Limb (tissue), 2 donors: ENCODE data around the gene FGF18.
"Not testable (repeated sequence)": the region's sequence is repeated elsewhere in the genome, so short reads cannot be mapped to it uniquely, and the experiment has no call there.

Experiments used
- DNase-seq, 2 donors: peaks; one replicate each; pipeline ENCODE4 v3.0.0-alpha.2; 2016; ENCODE audit errors: extremely low spot score in 2 of 2

FGF18 gene

GRCh38 chr5:171400169-171400568 lies 19.3 kb upstream of the FGF18 start:
- no peak for DNase-seq

- no peak for DNase-seq
Measured at GRCh38 chr5:171401167-171401947, 18.1 kb upstream of the FGF18 start.

- DNase-seq: not testable (repeated sequence)
Measured at GRCh38 chr5:171402751-171403150, 16.7 kb upstream of the FGF18 start.

- DNase-seq: no peak
Measured at GRCh38 chr5:171405615-171406014, 13.8 kb upstream of the FGF18 start.

- DNase-seq: no peak
Measured at GRCh38 chr5:171407234-171407633, 12.2 kb upstream of the FGF18 start.

GRCh38 chr5:171409164-171410136 lies 10.0 kb upstream of the FGF18 start:
- DNase-seq: no peak

GRCh38 chr5:171410181-171410580 lies 9.3 kb upstream of the FGF18 start:
- DNase-seq: no peak

- DNase-seq: no peak
Measured at GRCh38 chr5:171412186-171412585, 7.3 kb upstream of the FGF18 start.

- no peak for DNase-seq
Measured at GRCh38 chr5:171413153-171413910, 6.1 kb upstream of the FGF18 start.

- not testable (repeated sequence) for DNase-seq
Measured at GRCh38 chr5:171413993-171414392, 5.5 kb upstream of the FGF18 start.

GRCh38 chr5:171415115-171415730 lies 4.2 kb upstream of the FGF18 start:
- peak in 1 of 2 donors; percentile 50 for DNase-seq

GRCh38 chr5:171416160-171417049 lies 3.0 kb upstream of the FGF18 start:
- DNase-seq: no peak

GRCh38 chr5:171418316-171418981 lies 998 bp upstream of the FGF18 start:
- DNase-seq: peak; percentile 91

- peak in 1 of 2 donors; percentile 71 for DNase-seq
Measured at GRCh38 chr5:171419688-171420430, 412 bp downstream of the FGF18 start.

GRCh38 chr5:171420431-171421241 lies 1.2 kb downstream of the FGF18 start:
- DNase-seq: peak; percentile 88

- peak in 1 of 2 donors; percentile 37 for DNase-seq
Measured at GRCh38 chr5:171421331-171422262, 2.1 kb downstream of the FGF18 start.

GRCh38 chr5:171422495-171422894 lies 3.0 kb downstream of the FGF18 start:
- no peak for DNase-seq
